Measurements from ENCODE around the gene EXOC3L2.
"Not testable (repeated sequence)": the region's sequence is repeated elsewhere in the genome, so short reads cannot be mapped to it uniquely, and the experiment has no call there.

The EXOC3L2 gene

GRCh38 chr19:45245334-45245787 lies at the start of gene EXOC3L2:
Gene EXOC3L2 (minus strand): TSS chr19:45245407. CDS start chr19:45239045, 6,362 bp downstream.
- peak; percentile 51 for DNase-seq

GRCh38 chr19:45294291-45295029 lies 49.3 kb upstream of the EXOC3L2 start:
- no peak for DNase-seq

GRCh38 chr19:45293682-45294081 lies 48.5 kb upstream of the EXOC3L2 start:
- no peak for DNase-seq

- DNase-seq = no peak
These were observed 46.6 kb upstream of the EXOC3L2 start for GRCh38 chr19:45291834-45292233.

DNA sequence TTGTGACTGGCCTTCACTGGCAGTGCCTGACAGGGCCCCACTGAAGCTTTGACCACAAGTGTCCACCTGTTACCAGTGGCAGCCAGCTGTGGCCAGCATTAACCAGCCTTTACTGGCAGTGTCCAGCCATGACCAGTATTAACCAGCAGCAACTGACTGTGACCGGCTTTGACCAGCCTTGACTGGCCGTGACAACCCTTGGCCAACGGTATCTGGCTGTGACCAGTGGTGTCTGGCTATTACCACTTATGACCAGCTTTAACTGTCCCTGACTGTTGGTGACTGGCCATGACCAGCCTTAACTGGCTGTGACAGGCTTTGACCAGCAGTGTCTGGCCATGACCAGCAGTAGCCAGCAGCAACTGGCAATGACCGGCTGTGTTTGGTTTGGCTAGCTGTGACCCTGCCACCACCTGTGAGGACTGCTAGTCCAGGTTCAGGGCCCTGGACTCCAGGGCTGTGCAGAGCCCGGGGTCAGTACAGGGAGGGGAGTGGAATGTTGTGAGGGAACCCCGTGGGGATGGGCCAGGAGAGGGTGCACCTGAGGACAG lies 45.2 kb upstream of the EXOC3L2 start:
- no peak for DNase-seq

GRCh38 chr19:45283443-45284033 lies 38.3 kb upstream of the EXOC3L2 start:
- DNase-seq = peak; percentile 36

GRCh38 chr19:45280471-45280961 lies 35.3 kb upstream of the EXOC3L2 start:
- DNase-seq = no peak

DNA sequence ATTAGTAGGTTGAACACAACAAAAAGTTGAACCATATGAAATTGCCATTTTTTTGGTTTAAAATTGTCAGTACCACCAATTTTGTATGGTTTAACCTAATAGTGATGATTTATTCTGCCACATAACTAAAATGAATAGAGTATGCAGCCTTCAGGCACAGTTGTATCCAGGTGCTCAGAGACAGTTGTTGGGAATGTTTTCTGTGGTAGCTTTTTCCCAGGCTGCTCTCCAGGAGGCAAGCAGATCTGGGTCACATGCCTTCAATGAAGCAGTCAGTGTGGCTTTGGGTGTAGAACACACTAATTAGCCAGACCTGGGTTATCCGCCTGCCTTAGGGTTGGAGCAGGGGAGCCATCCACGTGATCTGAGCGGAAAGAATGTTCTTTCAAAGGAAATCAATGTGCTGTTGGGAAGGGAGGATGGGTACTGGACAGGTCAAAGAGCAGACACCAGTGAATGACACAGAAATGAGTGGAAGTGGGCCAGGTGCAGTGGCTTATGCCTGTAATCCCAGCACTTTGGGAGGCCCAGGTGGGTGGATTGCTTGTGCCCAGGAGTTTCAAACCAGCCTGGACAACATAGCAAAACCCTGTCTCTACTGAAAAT lies 34.5 kb upstream of the EXOC3L2 start:
- no peak for DNase-seq

- DNase-seq = no peak
These were observed 32.9 kb upstream of the EXOC3L2 start for GRCh38 chr19:45278087-45278486.

GRCh38 chr19:45276284-45276687 lies 31.1 kb upstream of the EXOC3L2 start:
- DNase-seq = no peak

DNA sequence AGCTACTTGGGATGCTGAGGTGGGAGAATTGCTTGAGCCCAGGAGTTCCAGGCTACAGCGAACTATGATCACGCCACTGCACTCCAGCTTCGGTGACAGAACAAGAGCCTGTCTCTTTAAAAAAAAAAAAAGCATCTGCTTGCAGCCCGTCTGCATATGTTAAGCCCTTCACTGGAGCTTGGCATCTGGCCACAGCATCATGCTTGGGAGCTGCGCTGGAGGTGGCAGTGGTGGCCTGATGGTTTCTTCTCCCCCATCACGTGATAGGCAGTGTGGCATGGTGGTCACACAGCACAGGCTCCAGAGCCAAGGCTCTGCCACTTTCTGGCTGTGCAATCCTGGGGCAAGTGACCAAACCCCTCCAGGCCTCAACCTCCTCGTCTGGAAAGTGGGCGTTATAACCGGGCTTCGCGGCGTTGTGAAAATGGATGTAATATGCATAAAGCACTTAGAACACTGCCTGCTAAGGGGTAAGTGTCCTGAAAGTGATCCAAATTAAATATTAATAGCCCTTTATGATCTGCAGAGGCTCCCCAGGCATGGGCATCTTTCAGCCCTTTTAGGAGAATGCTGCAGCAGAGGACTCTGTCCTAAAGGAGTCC lies 30.3 kb upstream of the EXOC3L2 start:
- DNase-seq = no peak

GRCh38 chr19:45273521-45273855 lies 28.3 kb upstream of the EXOC3L2 start:
- DNase-seq = no peak

DNA sequence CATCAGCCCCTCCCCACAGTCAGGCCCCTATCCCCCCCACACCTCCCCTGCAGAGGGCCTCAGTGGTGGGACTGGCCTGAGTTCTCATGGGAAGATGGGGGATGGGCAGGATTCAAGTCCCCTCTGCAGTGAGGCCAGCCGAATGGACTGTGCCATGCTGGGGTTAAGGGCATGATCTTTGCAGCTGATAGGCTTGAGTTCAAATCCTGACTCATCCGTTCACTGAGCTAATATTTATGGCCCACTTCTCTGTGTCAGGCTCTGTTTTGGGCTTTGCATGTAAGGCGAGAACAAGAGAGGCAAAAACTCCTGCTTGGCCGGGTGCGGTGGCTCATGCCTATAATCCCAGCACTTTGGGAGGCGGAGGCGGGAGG lies 26.5 kb upstream of the EXOC3L2 start:
- DNase-seq = peak; percentile 14

GRCh38 chr19:45271098-45271734 lies 26.0 kb upstream of the EXOC3L2 start:
- no peak for DNase-seq

- DNase-seq = not testable (repeated sequence)
These were observed 24.7 kb upstream of the EXOC3L2 start for GRCh38 chr19:45269939-45270338.

DNA sequence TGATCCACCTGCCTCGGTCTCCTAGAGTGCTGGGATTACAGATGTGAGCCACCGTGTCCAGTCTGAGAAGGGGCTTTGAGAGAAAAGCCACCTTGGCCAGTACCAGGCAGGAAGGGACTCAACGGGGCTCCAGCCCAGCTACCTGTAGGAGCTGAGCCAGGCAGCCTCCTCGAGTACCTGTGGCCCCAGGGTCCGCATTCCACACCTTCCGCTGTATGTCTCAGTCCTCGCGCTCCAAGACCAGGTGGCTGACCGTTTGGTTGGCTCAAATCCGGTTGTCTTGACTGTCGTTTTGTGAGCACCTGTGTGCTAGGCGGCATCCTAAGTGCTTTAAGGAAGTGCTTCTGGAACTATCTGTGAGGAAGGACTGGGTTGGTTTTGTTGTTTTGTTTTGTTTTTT lies 22.1 kb upstream of the EXOC3L2 start:
- DNase-seq = no peak

DNA sequence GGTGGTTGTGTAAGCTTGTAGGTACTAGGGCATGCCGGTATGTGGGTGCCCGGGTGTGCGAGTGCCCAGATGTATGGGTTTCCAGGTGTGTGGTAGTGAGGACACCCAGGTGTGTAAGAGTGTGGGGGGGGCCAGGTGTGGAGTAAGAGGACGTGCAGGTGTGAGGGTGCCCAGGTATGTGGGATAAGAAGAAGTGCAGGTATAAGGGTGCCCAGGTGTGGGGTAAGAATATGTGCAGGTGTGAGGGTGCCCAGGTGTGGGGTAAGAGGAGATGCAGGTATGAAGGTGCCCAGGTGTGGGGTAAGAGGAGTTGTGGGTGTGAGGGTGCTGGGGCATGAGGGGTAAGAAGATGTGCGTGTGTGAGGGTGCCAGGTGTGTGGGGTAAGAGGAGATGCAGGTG lies 20.2 kb upstream of the EXOC3L2 start:
- DNase-seq = no peak

DNA sequence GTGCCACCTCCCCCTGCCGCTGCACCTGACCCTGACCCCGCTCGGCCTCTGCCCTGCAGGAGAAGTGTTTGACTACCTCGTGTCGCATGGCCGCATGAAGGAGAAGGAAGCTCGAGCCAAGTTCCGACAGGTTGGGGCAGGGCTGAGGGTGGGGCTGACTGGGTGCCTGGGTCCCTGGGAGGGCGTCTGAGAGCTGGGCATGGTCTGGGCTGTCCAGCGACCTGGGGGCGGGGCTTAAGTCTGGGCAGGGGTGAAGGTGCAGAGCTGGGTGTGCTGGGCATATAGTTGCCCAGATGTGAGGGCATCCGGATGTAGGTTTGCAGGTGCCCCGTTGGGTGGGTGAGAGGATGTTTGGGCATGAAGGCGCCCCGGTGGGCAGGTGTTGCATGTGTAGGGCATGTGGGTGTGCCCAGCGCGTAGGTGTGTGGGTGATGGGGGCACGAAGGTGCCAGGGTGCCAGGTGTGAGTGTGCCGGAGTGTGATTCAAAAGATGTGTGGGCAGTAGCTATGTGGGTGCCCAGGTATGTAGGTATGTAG lies 19.6 kb upstream of the EXOC3L2 start:
- DNase-seq = no peak

DNA sequence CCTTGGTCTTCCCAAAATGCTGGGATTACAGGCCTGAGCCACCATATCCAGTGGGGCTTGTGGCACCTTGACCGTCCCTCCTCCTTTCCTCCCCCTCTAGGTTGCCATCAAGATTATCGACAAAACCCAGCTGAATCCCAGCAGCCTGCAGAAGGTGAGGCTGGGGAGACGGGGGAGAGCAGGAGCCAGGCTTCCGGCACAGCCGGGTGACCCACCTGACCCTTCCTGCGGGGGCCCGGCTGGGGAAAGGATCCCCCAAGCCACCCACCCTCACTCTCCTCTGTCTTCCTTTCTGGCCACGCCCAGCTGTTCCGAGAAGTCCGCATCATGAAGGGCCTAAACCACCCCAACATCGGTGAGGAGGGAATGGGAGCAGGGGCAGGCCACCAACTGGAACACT lies 17.8 kb upstream of the EXOC3L2 start:
- no peak for DNase-seq

GRCh38 chr19:45262570-45262969 lies 17.4 kb upstream of the EXOC3L2 start:
- no peak for DNase-seq

GRCh38 chr19:45258862-45259261 lies 13.7 kb upstream of the EXOC3L2 start:
- DNase-seq = no peak

GRCh38 chr19:45256836-45257235 lies 11.6 kb upstream of the EXOC3L2 start:
- no peak for DNase-seq

Measured in hematopoietic multipotent progenitor cell treated with erythropoietin and hydrocortisone succinate and interleukin-3 and kit ligand, for 8 days (in vitro differentiated cells).